ENCODE results near the gene KCNK7.

The KCNK7 gene

GRCh38 chr11:65599216-65599954 lies 3.8 kb upstream of the KCNK7 start:
- TF ChIP-seq JUND (IDR thresholded peaks at IDR 0.05; ENCODE audit: low read depth) = no peak
- in situ Hi-C loops (cut with HindIII; ENCODE audit: low pct_unique_long_range_greater_than_20kb, low sequenced_read_pairs) = no loop called here
- no peak for DNase-seq (ENCODE audit: low read depth in 1 of 2, low spot score in 1 of 2)

GRCh38 chr11:65598258-65598699 lies 2.7 kb upstream of the KCNK7 start:
- no peak for TF ChIP-seq JUND (IDR thresholded peaks at IDR 0.05; ENCODE audit: low read depth)
- no peak for DNase-seq (ENCODE audit: low read depth in 1 of 2, low spot score in 1 of 2)

GRCh38 chr11:65596520-65596919 lies 920 bp upstream of the KCNK7 start:
- DNase-seq (ENCODE audit: low read depth in 1 of 2, low spot score in 1 of 2) = no peak
- in situ Hi-C loops (cut with HindIII; ENCODE audit: low pct_unique_long_range_greater_than_20kb, low sequenced_read_pairs) = no loop called here
- no peak for TF ChIP-seq JUND (IDR thresholded peaks at IDR 0.05; ENCODE audit: low read depth)

More at GRCh38 chr11:65598258-65598699, 2.7 kb upstream of the KCNK7 start:
- in situ Hi-C loops (cut with HindIII; ENCODE audit: low pct_unique_long_range_greater_than_20kb, low sequenced_read_pairs) = no loop called here

- no peak for DNase-seq (ENCODE audit: low read depth in 1 of 2, low spot score in 1 of 2)
- TF ChIP-seq JUND (IDR thresholded peaks at IDR 0.05; ENCODE audit: low read depth) = no peak
- in situ Hi-C loops (cut with HindIII; ENCODE audit: low pct_unique_long_range_greater_than_20kb, low sequenced_read_pairs) = no loop called here
These were observed 469 bp downstream of the KCNK7 start for GRCh38 chr11:65595131-65595530.

- peak; percentile 47 to 88 for DNase-seq (ENCODE audit: low read depth in 1 of 2, low spot score in 1 of 2)
- in situ Hi-C loops (cut with HindIII; ENCODE audit: low pct_unique_long_range_greater_than_20kb, low sequenced_read_pairs) = no loop called here
- TF ChIP-seq JUND (IDR thresholded peaks at IDR 0.05; ENCODE audit: low read depth) = no peak
These were observed 1.8 kb downstream of the KCNK7 start for GRCh38 chr11:65593518-65594414.

- TF ChIP-seq JUND (IDR thresholded peaks at IDR 0.05; ENCODE audit: low read depth) = no peak
- in situ Hi-C loops (cut with HindIII; ENCODE audit: low pct_unique_long_range_greater_than_20kb, low sequenced_read_pairs) = no loop called here
- DNase-seq (ENCODE audit: low read depth in 1 of 2, low spot score in 1 of 2) = no peak
These were observed 2.6 kb downstream of the KCNK7 start for GRCh38 chr11:65592858-65593517.

- in situ Hi-C loops (cut with HindIII; ENCODE audit: low pct_unique_long_range_greater_than_20kb, low sequenced_read_pairs) = no loop called here
- no peak for TF ChIP-seq JUND (IDR thresholded peaks at IDR 0.05; ENCODE audit: low read depth)
- no peak for DNase-seq (ENCODE audit: low read depth in 1 of 2, low spot score in 1 of 2)
These were observed 3.4 kb downstream of the KCNK7 start for GRCh38 chr11:65591939-65592857.

GRCh38 chr11:65590240-65590738 lies 5.3 kb downstream of the KCNK7 start:
- DNase-seq (ENCODE audit: low read depth in 1 of 2, low spot score in 1 of 2) = no peak
- TF ChIP-seq JUND (IDR thresholded peaks at IDR 0.05; ENCODE audit: low read depth) = no peak
- in situ Hi-C loops (cut with HindIII; ENCODE audit: low pct_unique_long_range_greater_than_20kb, low sequenced_read_pairs) = no loop called here

- in situ Hi-C loops (cut with HindIII; ENCODE audit: low pct_unique_long_range_greater_than_20kb, low sequenced_read_pairs) = no loop called here
- DNase-seq (ENCODE audit: low read depth in 1 of 2, low spot score in 1 of 2) = no peak
- TF ChIP-seq JUND (IDR thresholded peaks at IDR 0.05; ENCODE audit: low read depth) = no peak
These were observed 6.0 kb downstream of the KCNK7 start for GRCh38 chr11:65589444-65590239.

GRCh38 chr11:65588199-65589054 lies 7.2 kb downstream of the KCNK7 start:
- DNase-seq (ENCODE audit: low read depth in 1 of 2, low spot score in 1 of 2) = peak; percentile 70 to 86
- in situ Hi-C loops (cut with HindIII; ENCODE audit: low pct_unique_long_range_greater_than_20kb, low sequenced_read_pairs) = no loop called here
- no peak for TF ChIP-seq JUND (IDR thresholded peaks at IDR 0.05; ENCODE audit: low read depth)
